HG03558 (cell line): ENCODE data around the gene PBX3.
"Not testable (repeated sequence)": the region's sequence is repeated elsewhere in the genome, so short reads cannot be mapped to it uniquely, and the experiment has no call there.

ENCODE experiments used
- ATAC-seq: cut with Tn5 transposase; IDR thresholded peaks from one replicate; pipeline ENCODE4 v1.9.1; 2021; ENCODE audit warnings: moderate number of reproducible peaks; ENCODE audit not compliant: unreplicated experiment; ENCODE audit errors: extremely low read depth

The PBX3 gene

GRCh38 chr9:125772740-125773139, 25.6 kb downstream of the PBX3 start:
- no peak for ATAC-seq

DNA sequence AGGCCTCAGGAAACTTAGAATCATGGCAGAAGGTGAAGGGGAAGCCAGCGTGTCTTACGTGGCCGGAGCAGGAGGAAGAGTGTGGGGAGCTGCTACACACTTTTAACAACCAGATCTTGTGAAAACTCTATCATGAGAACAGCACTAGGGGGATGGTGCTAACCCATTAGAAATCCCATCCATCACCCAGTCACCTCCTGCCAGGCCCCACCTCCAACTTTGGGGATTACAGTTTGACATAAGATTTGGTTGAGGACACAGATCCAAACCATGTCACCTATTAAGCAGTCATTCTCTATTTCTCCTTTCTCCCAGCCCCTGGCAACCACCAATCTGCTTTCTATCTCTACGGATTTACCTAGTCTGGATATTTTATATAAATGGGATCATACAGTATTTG, 26.9 kb downstream of the PBX3 start:
- no peak for ATAC-seq

- ATAC-seq: not testable (repeated sequence)
Observed at GRCh38 chr9:125776789-125777188, 29.6 kb downstream of the PBX3 start.

DNA sequence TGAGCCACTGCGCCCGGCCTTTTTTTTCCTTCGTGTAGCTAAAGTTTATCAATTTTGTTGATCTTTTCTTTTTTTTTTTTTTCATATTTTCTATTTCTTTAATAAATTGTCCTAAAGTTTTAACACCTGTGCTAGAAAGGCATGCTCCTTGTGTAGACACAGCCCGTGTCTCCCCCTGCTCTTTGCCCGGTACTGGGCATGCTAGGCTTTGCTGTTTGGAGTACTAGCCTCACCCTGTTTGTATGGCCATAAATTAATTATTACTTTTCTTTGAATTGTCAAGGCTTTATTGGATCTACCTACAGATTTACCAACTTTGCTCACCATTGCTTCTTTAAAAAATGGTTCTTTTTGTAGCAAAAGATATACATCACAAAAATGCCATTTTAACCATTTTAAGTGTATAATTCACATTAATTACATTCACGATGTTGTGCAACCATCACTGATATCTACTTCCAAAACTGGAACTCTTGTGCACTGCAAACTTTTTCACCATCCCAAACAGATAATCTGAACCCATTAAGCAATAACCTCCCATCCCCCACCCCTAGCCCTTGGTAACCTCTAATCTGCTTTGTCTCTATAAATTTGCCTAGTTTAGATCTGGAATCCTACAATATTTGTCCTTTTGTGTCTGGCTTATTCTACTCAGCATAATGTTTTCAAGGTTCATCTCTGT, 31.5 kb downstream of the PBX3 start:
- ATAC-seq: not testable (repeated sequence)

DNA sequence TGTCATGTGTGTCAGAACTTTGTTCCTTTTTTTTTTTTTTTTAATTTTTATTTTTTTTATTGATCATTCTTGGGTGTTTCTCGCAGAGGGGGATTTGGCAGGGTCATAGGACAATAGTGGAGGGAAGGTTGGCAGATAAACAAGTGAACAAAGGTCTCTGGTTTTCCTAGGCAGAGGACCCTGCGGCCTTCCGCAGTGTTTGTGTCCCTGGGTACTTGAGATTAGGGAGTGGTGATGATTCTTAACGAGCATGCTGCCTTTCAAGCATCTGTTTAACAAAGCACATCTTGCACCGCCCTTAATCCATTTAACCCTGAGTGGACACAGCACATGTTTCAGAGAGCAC, 32.0 kb downstream of the PBX3 start:
- ATAC-seq: not testable (repeated sequence)

DNA sequence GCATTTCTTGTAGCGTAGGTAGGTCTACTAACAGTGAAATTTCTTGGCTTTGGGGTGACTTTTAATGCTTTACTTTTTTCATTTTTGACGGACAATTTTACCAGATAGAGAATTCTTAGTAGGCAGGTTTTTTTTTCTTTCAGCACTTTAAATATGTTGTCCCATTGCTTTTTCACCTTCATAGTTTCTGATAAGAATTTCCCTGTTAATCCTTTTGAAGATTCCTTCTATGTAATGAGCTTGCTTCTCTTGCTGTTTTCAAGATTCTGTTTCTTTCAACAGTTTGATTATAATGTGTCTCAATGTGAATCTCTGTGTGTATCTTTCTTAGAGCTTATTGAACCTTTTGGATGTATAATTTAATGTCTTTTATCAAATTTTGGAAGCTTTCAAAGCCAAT, 35.5 kb downstream of the PBX3 start:
- ATAC-seq: no peak

GRCh38 chr9:125784286-125785049, 37.3 kb downstream of the PBX3 start:
- no peak for ATAC-seq

GRCh38 chr9:125785248-125785751, 38.1 kb downstream of the PBX3 start:
- ATAC-seq: no peak

DNA sequence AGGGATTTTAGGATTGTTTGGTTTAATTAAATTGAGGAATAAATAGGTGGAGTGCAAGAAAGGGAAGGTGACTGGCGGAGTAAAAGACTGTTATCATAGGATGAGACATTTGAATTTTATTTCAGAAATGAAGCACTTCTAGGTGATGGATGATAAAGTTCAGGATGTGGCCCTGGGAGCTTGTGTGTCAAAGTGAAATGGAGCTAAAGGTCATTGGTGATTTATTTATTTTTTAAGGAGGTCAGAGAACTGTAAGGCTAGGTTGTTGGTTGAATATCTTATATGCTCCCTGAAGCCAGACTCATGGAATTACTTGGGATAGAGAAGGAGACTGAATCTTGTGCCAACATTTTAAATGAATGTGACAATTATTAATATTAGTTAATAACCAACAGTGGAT, 40.5 kb downstream of the PBX3 start:
- ATAC-seq: no peak

DNA sequence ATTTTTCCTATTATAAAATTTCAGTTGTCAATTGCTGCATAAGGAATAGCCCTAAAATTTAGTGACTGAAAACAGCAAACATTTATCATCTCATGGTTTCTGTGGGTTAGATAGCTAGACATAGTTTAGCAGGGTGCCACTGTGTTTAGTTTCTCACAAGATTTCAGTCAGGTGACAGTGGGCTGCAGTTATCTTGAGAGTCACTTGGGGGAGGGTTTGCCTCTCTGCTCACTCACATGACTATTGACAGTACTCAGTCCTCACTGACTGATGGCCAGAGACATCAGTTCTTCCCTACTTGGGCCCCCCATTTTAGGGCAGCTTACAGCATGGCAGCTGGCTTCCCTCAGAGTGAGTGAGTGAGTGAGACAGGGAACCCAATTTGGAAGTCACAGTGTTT, 42.0 kb downstream of the PBX3 start:
- no peak for ATAC-seq

GRCh38 chr9:125794708-125795107, 47.5 kb downstream of the PBX3 start:
- ATAC-seq: no peak

DNA sequence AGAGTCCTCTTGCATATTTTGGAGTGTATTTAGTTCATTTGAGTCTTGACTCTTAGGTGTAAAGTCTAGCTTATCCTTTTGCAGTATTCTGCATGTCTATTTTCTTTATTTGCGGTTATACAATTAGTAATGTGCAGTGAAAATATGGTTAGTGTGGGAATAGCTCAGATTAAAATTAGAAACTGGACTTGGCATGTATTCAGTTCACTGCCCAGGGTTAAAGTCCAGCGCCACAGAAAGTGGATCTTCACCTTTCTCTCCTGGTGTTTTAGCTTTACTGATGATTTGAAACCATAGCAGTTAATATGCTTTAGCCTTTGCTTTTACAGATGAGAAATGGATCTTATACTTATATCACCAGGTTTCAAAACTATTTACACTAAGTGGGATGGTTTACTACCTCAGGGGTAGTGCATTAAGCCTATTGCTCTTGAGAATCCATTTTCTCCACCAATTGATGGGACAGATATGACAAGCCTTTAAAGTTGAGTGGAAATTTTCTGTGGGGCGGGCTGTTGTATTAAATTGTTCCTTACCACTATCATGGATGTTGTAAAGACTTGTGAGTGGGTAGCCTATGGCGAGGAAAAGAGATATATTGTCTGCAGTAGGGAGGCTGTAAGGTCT, 48.9 kb downstream of the PBX3 start:
- no peak for ATAC-seq

- no peak for ATAC-seq
Observed at GRCh38 chr9:125797930-125798329, 50.8 kb downstream of the PBX3 start.

- ATAC-seq: no peak
Observed at GRCh38 chr9:125803526-125803925, 56.4 kb downstream of the PBX3 start.

- ATAC-seq: no peak
Observed at GRCh38 chr9:125805057-125805456, 57.9 kb downstream of the PBX3 start.

DNA sequence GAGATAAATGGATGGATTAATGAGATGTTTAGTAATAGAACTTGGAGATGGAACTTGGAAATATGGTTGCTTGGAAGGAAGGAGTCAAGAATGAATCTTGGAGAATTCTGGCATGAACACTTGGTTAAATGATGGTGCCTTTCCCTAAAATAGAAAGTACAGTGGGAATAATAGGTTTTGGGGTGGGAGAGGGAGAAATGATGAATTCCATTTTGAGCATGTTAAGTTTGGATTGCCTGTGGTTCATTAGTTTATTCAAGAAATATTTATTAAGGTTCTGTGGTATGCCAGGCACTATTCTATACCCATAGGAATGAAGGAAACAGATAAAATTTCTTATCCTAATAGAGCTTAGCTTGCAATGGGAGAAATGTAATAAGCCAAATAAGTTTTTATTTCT, 58.4 kb downstream of the PBX3 start:
- no peak for ATAC-seq

DNA sequence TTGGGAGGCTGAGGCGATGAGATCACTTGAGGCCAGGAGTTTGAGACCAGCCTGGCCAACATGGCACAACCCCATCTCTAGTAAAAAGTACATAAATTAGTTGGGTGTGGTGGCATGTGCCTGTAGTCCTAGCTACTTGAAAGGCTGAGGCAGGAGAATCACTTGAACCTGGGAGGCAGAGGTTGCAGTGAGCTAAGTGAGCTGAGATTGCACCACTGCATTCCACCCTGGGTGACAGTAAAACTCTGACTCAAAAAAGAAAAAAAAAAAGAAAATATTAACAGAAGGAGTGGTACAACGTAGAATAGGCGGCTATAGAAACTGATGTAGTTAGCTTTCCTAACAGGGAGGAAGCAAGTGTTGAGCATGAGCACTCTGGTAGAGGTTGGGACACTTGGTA, 59.9 kb downstream of the PBX3 start:
- ATAC-seq: no peak

DNA sequence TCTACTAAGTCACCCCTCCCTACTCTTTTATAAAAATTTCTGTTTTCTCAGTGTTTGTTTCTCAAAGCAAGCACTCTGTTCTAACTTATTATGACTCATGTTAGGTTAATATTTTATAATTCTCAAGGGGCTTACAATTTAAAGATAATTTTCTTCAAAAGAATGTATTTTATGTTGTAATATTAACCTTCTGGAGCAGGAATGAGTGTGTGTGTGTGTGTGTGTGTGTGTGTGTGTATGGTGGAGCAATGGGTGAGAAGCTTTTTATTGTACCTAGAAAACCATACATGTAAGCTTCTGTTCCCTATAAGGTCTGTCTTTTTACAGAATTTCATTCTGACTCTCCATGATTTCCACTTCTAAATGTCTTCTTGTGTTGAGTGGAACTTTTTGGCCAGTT, 63.0 kb downstream of the PBX3 start:
- ATAC-seq: no peak

- no peak for ATAC-seq
Observed at GRCh38 chr9:125811002-125811401, 63.8 kb downstream of the PBX3 start.

- no peak for ATAC-seq
Observed at GRCh38 chr9:125812403-125812802, 65.2 kb downstream of the PBX3 start.

- ATAC-seq: no peak
Observed at GRCh38 chr9:125815568-125815967, 68.4 kb downstream of the PBX3 start.
